ENCODE data around the gene SLC30A3.

- TF ChIP-seq CTCF (conservative IDR thresholded peaks at IDR 0.05) (no peak), EZH2 (IDR thresholded peaks at IDR 0.05; ENCODE audit: low read depth) (no peak)
Observed at GRCh38 chr2:27281442-27281841, 18.6 kb upstream of the SLC30A3 start.

Measured in PC-9 (cell line).